ENCODE measurements around the gene SLC26A9.
A peak's percentile ranks its signal among the peaks of the same experiment; 100 is the strongest.
"Not testable (repeated sequence)": the region's sequence is repeated elsewhere in the genome, so short reads cannot be mapped to it uniquely, and the experiment has no call there.

The SLC26A9 gene

GRCh38 chr1:205913451-205914154 lies 29.7 kb downstream of the SLC26A9 start:
- Histone ChIP-seq H3K4me3 (ENCODE audit: severe bottlenecking) (no peak overlapping the region), H3K27ac (ENCODE audit: poor library complexity, severe bottlenecking) (no peak overlapping the region), H3K9me3 (ENCODE audit: severe bottlenecking) (no peaks in the 10 kb centered on the region), H3K27me3 (ENCODE audit: insufficient read depth, poor library complexity, severe bottlenecking) (no peaks in the 10 kb centered on the region), H3K36me3 (ENCODE audit: low read depth) (no peaks in the 10 kb centered on the region), H3K4me1 (ENCODE audit: insufficient read depth, poor library complexity, severe bottlenecking) (no peaks in the 10 kb centered on the region)
- ATAC-seq (ENCODE audit: low read depth) (no peak), DNase-seq (ENCODE audit: low spot score) (no peak)
- TF ChIP-seq CTCF (IDR thresholded peaks at IDR 0.05; ENCODE audit: poor library complexity, severe bottlenecking) = no peak

- H3K4me3 ChIP-seq (ENCODE audit: severe bottlenecking) = no peak overlapping the region
- no peaks in the 10 kb centered on the region for H3K27me3 ChIP-seq (ENCODE audit: insufficient read depth, poor library complexity, severe bottlenecking)
- H3K9me3 ChIP-seq (ENCODE audit: severe bottlenecking) = no peaks in the 10 kb centered on the region
- H3K27ac ChIP-seq (ENCODE audit: poor library complexity, severe bottlenecking) = no peak overlapping the region
- DNase-seq (ENCODE audit: low spot score) (no peak), ATAC-seq (ENCODE audit: low read depth) (peak; percentile 66; the same call in 2 of the 3 replicates)
- H3K4me1 ChIP-seq (ENCODE audit: insufficient read depth, poor library complexity, severe bottlenecking) = peaks cover 9% of the 10 kb centered on the region
- peak; percentile 76 for TF ChIP-seq CTCF (IDR thresholded peaks at IDR 0.05; ENCODE audit: poor library complexity, severe bottlenecking)
- H3K36me3 ChIP-seq (ENCODE audit: low read depth) = no peaks in the 10 kb centered on the region
Measured at GRCh38 chr1:205907794-205908193, 35.5 kb downstream of the SLC26A9 start.

GRCh38 chr1:205905095-205905494 lies 38.2 kb downstream of the SLC26A9 start:
- DNase-seq (ENCODE audit: low spot score); H3K36me3 ChIP-seq (ENCODE audit: low read depth): not testable (repeated sequence)

GRCh38 chr1:205896351-205896750 lies 46.9 kb downstream of the SLC26A9 start:
- no peak overlapping the region for H3K4me3 ChIP-seq (ENCODE audit: severe bottlenecking)
- TF ChIP-seq CTCF (IDR thresholded peaks at IDR 0.05; ENCODE audit: poor library complexity, severe bottlenecking) = no peak
- DNase-seq (ENCODE audit: low spot score) (no peak), ATAC-seq (ENCODE audit: low read depth) (no peak)
- H3K36me3 ChIP-seq (ENCODE audit: low read depth) = no peaks in the 10 kb centered on the region
- no peak overlapping the region for H3K27ac ChIP-seq (ENCODE audit: poor library complexity, severe bottlenecking)
- no peaks in the 10 kb centered on the region for H3K4me1 ChIP-seq (ENCODE audit: insufficient read depth, poor library complexity, severe bottlenecking)
- no peaks in the 10 kb centered on the region for H3K27me3 ChIP-seq (ENCODE audit: insufficient read depth, poor library complexity, severe bottlenecking)
- H3K9me3 ChIP-seq (ENCODE audit: severe bottlenecking) = no peaks in the 10 kb centered on the region

More at GRCh38 chr1:205905095-205905494, 38.2 kb downstream of the SLC26A9 start:
- not testable (repeated sequence) for H3K27me3 ChIP-seq (ENCODE audit: insufficient read depth, poor library complexity, severe bottlenecking); H3K27ac ChIP-seq (ENCODE audit: poor library complexity, severe bottlenecking); H3K4me1 ChIP-seq (ENCODE audit: insufficient read depth, poor library complexity, severe bottlenecking); H3K4me3 ChIP-seq (ENCODE audit: severe bottlenecking); ATAC-seq (ENCODE audit: low read depth); H3K9me3 ChIP-seq (ENCODE audit: severe bottlenecking)

GRCh38 chr1:205894119-205894518 lies 49.1 kb downstream of the SLC26A9 start:
- not testable (repeated sequence) for DNase-seq (ENCODE audit: low spot score); H3K27ac ChIP-seq (ENCODE audit: poor library complexity, severe bottlenecking); H3K4me3 ChIP-seq (ENCODE audit: severe bottlenecking); H3K36me3 ChIP-seq (ENCODE audit: low read depth); H3K9me3 ChIP-seq (ENCODE audit: severe bottlenecking); ATAC-seq (ENCODE audit: low read depth); H3K27me3 ChIP-seq (ENCODE audit: insufficient read depth, poor library complexity, severe bottlenecking)
- H3K4me1 ChIP-seq (ENCODE audit: insufficient read depth, poor library complexity, severe bottlenecking) = peaks cover 11% of the 10 kb centered on the region

- H3K4me1 ChIP-seq (ENCODE audit: insufficient read depth, poor library complexity, severe bottlenecking) = peaks cover 16% of the 10 kb centered on the region
- DNase-seq (ENCODE audit: low spot score); H3K27ac ChIP-seq (ENCODE audit: poor library complexity, severe bottlenecking); H3K27me3 ChIP-seq (ENCODE audit: insufficient read depth, poor library complexity, severe bottlenecking); ATAC-seq (ENCODE audit: low read depth); H3K36me3 ChIP-seq (ENCODE audit: low read depth); H3K9me3 ChIP-seq (ENCODE audit: severe bottlenecking); H3K4me3 ChIP-seq (ENCODE audit: severe bottlenecking): not testable (repeated sequence)
Measured at GRCh38 chr1:205892175-205892574, 51.1 kb downstream of the SLC26A9 start.

GRCh38 chr1:205891481-205891880 lies 51.8 kb downstream of the SLC26A9 start:
- not testable (repeated sequence) for H3K27me3 ChIP-seq (ENCODE audit: insufficient read depth, poor library complexity, severe bottlenecking)

GRCh38 chr1:205890631-205891030 lies 52.6 kb downstream of the SLC26A9 start:
- Histone ChIP-seq H3K4me1 (ENCODE audit: insufficient read depth, poor library complexity, severe bottlenecking) (peaks cover 16% of the 10 kb centered on the region), H3K27ac (ENCODE audit: poor library complexity, severe bottlenecking) (peak overlapping the region; percentile 53)
- not testable (repeated sequence) for H3K4me3 ChIP-seq (ENCODE audit: severe bottlenecking); H3K27me3 ChIP-seq (ENCODE audit: insufficient read depth, poor library complexity, severe bottlenecking); H3K36me3 ChIP-seq (ENCODE audit: low read depth); DNase-seq (ENCODE audit: low spot score); ATAC-seq (ENCODE audit: low read depth); H3K9me3 ChIP-seq (ENCODE audit: severe bottlenecking)

More at GRCh38 chr1:205891481-205891880, 51.8 kb downstream of the SLC26A9 start:
- not testable (repeated sequence) for H3K4me3 ChIP-seq (ENCODE audit: severe bottlenecking); H3K9me3 ChIP-seq (ENCODE audit: severe bottlenecking); H3K36me3 ChIP-seq (ENCODE audit: low read depth); ATAC-seq (ENCODE audit: low read depth); DNase-seq (ENCODE audit: low spot score); H3K27ac ChIP-seq (ENCODE audit: poor library complexity, severe bottlenecking)
- peaks cover 16% of the 10 kb centered on the region for H3K4me1 ChIP-seq (ENCODE audit: insufficient read depth, poor library complexity, severe bottlenecking)

GRCh38 chr1:205889706-205890105 lies 53.5 kb downstream of the SLC26A9 start:
- ATAC-seq (ENCODE audit: low read depth) = peak; percentile 95
- peak overlapping the region; percentile 53 for H3K27ac ChIP-seq (ENCODE audit: poor library complexity, severe bottlenecking)
- peak; percentile 63 for DNase-seq (ENCODE audit: low spot score)

More at GRCh38 chr1:205889706-205890105, 53.5 kb downstream of the SLC26A9 start:
- not testable (repeated sequence) for H3K36me3 ChIP-seq (ENCODE audit: low read depth); H3K27me3 ChIP-seq (ENCODE audit: insufficient read depth, poor library complexity, severe bottlenecking); H3K4me3 ChIP-seq (ENCODE audit: severe bottlenecking); H3K9me3 ChIP-seq (ENCODE audit: severe bottlenecking)
- H3K4me1 ChIP-seq (ENCODE audit: insufficient read depth, poor library complexity, severe bottlenecking) = peaks cover 16% of the 10 kb centered on the region
